Right hindlimb (tissue), 1 donor: ENCODE results near the gene TNS3.
"Not testable (repeated sequence)": the region's sequence is repeated elsewhere in the genome, so short reads cannot be mapped to it uniquely, and the experiment has no call there.

Experiments
- DNase-seq: peaks from one replicate; pipeline ENCODE4 v3.0.0-alpha.2; 2018

TNS3 gene

DNA sequence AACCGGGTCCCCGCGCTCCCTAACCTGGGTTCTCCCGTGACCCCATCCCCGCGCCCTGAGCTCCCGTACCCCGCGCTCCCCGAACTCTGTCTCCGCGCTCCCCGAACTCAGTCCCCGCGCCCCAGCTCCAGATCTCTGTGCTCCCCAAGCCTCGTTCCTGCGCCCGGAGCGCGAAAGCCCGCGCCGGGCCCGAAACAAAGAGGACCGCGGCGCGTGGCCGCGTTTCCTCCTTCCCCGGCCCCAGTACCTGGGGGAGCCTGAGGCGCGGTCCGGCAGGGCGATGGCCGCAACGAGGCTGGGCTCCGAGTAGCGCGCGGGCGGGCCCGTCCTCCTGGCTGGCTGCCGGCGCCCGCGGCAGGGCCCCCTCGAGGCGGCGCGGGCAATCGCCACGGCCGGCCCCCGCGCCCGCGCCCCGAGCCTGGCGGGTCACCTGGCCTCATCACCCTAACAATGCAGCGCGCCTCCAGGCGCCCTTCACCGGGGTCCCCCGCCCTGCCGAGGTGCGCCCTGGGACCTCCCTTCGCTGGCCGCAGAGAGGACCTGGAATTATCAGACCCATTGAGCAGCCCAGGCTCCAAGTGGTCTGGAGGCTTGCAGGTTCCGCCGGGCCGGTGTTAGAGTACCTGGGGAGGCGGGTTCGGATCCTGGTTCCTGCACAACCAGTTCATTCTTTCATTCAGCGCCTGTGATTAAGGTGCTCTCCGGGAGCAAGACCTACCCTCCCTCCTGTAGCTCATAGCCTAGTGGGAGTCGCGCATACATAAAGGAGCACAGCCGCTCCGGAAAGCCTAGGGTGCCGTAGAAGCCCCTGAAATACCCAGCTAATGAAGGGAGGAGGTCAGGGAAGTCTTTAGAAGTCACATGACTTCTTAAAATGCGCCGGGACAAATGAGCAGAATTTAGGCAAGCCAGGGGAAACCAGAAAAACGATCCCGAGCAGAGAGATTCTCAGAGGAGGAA lies at the start of gene TNS3:
TSS of gene TNS3 (minus strand) at position 308 of the 960 bp plus-strand sequence. CDS start 142,475 bp downstream, outside the sequence.
- DNase-seq = no peak

- no peak for DNase-seq
These were observed 49.8 kb upstream of the TNS3 start for GRCh38 chr7:47631711-47632110.

GRCh38 chr7:47627580-47628283 lies 45.8 kb upstream of the TNS3 start:
- DNase-seq = no peak

GRCh38 chr7:47625861-47626715 lies 44.2 kb upstream of the TNS3 start:
- DNase-seq = no peak

GRCh38 chr7:47624689-47625088 lies 42.8 kb upstream of the TNS3 start:
- DNase-seq = no peak

DNA sequence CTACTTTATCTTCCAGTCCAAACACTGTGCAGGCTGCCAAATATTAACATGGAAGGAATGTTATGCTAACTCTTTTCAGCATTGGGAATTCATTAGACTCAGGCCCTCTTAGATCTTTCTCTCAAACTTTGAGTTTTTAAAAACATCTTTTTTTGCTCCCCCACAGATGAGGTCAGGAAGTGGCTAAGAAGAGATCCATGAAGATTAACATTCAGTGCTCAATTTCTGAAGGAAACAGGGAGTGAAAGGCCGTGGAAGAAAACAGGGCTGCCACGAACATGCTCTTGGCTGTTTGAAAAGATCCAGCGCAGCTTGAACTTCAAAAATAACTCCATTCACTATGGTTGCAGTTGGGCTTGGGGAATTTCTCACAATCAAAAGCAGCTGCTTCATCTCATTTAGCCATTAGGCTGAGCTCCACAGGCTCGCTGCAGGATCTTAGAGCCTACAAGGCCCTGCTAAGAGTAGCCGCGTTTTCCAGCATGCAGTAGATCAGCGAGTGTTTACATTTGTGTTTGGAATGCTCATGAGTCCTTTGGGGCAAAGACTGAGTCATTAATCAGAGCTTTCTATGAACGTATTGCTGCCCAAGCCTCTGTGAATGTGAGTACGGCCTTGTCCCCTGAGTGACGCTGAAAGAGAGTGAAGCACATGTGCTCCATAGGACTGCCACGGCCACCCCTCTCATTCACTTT lies 41.2 kb upstream of the TNS3 start:
- peak; percentile 89 for DNase-seq

DNA sequence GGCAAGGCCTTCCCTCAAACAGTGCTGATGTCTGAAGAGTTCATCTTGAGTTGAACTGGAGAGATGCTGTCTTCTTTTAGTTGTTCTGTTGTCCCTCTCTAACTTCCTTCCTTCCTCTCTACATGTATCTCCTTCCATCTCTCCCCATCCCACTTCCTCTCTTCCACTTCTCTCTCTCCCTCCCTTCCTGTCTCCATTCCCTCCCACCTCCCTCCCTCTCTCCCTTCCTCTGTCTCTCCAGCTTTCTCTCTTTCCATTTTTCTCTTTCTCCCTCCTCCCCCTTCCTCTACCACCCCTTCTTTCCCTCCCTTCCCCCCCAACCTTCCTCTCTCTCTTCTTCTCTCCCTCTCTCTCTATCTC lies 40.7 kb upstream of the TNS3 start:
- DNase-seq = no peak

- no peak for DNase-seq
These were observed 40.2 kb upstream of the TNS3 start for GRCh38 chr7:47621979-47622561.

DNA sequence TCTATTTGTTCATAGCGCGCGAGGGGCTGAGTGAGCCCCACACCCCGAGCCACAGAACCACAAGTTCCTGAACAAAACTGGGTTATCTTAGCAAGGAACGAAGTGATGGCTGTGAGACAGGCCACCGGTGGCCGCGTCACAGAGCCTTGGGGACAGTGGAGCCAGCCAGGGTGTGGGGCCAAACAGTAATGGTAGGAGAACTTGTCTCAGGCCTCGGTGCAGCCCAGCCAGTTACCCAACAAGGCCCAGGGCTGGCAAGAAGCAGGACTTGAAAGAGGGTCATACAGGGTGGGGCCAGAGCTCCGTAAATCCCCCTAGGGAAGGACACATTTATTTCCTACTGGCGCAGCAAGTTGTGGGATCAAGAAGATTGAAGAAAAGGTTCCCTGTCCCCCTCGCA lies 39.4 kb upstream of the TNS3 start:
- no peak for DNase-seq

DNA sequence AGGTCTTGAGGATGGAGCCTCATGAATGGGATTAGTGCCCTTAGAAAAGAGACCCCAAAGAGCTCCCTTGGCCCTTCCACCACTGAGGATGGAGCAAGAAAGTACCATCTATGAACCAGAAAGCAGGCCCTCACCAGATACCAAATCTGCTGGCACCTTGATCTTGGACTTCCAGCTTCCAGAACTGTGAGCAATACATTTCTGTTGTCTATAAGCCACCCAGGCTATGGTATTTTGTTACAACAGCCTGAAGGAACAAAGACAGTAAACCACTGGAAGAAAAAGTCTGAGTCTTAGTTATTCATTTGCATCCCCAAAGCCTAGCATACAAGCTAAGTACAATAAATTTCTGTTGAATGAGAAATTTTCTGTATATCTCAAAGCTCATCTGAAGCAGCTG lies 37.9 kb upstream of the TNS3 start:
- DNase-seq = no peak

- DNase-seq = no peak
These were observed 35.2 kb upstream of the TNS3 start for GRCh38 chr7:47617131-47617530.

DNA sequence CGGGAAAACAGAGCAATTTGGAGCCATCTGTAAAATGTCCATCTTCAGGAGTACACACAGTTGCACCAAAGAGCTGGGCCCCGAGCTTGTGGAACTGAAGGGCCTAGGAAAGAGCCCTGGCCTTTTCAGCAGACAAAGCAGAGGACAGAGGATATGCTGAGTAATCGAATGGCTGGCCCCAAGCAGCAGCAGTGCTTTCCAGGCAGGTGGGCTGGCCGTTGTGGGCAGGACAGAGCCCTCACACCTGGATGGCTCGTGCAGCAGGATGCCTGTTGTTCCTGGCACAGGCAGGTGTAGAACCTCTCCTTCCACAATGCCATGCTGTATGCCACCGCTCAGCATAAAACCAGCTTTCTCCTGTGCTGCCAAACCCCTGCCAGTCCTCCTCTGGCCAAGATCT lies 32.5 kb upstream of the TNS3 start:
- DNase-seq = no peak

- DNase-seq = no peak
These were observed 29.2 kb upstream of the TNS3 start for GRCh38 chr7:47611045-47611511.

- DNase-seq = peak; percentile 37
These were observed 28.7 kb upstream of the TNS3 start for GRCh38 chr7:47610506-47611044.

DNA sequence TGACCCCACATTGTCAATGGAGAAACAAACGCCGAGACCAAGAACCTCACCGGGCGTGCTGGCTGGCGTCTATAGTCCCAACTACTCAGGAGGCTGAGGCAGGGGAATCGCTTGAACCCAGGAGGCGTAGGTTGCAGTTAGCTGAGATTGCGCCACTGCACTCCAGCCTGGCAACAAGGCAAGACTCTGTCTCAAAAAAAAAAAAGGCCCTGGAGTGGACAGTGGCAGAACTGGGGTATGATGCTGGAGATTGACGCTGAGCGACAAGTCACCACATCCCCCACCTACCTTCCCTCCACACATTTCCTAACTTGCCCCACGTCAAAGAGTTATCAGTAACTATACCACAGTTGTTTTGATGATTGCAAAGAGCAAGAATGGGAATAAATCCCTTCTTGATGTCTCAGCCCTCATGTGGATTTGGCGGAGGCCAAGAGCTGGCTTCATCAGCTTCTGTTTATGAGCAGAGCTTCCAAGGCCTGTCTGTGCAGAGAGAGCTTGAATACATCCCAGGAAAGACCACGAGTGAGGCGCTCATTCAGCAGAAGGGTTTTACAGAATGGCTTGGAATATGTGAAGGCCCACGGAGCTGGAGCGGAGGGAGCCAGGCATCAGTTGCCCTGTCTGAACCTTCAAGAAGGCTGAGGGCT lies 28.0 kb upstream of the TNS3 start:
- peak; percentile 44 for DNase-seq

- DNase-seq = not testable (repeated sequence)
These were observed 24.7 kb upstream of the TNS3 start for GRCh38 chr7:47606593-47607046.

DNA sequence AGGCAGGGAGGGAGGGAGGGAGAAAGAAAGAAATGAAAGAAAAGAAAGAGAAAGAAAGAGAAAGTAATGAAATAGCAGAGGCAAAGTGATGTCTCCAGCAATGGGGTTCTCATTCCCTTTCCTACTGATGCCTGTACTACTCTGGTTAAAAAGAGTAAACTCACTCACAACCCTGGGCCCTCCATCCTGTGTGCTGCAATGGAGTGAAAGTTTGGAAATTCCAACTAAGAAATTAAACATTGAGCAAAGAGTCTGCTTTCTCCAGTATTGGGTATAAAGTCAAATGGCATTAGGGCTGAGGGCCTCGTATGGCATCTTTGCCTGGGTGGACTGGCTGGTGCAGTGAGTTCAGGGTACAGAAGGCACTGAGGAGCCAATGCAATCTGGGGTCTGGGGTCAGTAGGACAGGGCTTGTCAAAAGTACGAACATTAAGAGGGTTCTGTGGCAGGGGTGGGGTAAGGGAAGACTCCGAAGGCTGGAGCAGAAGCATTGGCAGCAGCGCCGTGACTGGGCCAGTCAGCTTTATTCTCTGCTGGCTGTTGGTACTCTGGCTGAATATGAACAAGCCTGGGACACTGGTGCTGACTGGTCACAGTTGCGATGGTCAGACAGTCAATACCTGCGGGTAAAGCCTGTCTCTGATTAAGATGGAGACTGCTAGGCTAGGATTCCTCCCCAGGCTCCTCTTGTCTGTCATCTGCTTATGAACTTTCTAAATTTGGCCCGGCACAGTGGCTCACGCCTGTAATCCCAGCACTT lies 24.1 kb upstream of the TNS3 start:
- no peak for DNase-seq

DNA sequence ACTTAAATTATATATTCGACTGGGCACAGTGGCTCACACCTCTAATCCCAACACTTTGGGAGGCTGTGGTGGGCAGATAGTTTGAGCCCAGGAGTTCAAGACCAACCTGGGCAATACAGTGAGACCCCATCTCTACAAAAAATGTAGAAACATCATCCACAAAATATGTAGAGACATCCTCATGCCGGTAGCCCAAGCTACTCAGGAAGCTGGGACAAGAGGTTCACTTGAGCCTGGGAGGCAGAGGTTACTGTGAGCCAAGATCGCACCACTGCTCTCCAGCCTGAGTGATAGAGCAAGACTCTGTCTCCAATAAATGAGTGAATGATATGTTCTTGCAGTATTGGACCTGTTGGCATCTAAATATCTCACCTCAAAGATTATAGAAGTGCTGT lies 22.6 kb upstream of the TNS3 start:
- DNase-seq = no peak

DNA sequence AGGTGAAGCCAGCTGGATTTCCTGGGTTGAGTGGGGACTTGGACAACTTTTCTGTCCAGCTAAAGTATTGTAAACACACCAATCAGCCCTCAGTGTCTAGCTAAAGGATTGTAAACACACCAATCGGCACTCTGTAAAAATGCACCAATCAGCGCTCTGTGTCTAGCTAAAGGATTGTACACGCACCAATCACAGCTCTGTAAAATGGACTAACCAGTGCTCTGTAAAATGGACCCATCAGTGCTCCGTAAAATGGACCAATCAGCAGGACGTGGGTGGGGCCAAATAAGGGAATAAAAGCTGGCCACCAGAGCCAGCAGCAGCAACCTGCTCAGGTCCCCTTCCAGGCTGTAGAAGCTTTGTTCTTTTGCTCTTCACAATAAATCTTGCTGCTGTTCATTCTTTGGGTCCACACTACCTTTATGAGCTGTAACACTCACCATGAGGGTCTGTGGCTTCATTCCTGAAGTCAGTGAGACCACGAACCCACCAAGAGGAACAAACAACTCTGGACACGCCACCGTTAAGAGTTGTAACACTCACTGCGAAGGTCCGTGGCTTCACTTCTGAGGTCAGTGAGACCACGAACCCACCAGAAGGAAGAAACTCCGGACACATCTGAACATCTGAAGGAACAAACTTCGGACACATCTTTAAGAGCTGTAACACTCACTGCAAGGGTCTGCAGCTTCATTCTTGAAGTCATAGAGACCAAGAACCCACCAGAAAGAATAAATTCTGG lies 21.8 kb upstream of the TNS3 start:
- not testable (repeated sequence) for DNase-seq
